GM18867 (cell line): ENCODE data around the gene SPAG6.

ENCODE experiments used
- ATAC-seq: cut with Tn5 transposase; IDR thresholded peaks from one replicate; pipeline ENCODE4 v1.9.1; 2021; ENCODE audit warnings: mild to moderate bottlenecking, moderate library complexity; ENCODE audit not compliant: unreplicated experiment

Gene SPAG6

DNA sequence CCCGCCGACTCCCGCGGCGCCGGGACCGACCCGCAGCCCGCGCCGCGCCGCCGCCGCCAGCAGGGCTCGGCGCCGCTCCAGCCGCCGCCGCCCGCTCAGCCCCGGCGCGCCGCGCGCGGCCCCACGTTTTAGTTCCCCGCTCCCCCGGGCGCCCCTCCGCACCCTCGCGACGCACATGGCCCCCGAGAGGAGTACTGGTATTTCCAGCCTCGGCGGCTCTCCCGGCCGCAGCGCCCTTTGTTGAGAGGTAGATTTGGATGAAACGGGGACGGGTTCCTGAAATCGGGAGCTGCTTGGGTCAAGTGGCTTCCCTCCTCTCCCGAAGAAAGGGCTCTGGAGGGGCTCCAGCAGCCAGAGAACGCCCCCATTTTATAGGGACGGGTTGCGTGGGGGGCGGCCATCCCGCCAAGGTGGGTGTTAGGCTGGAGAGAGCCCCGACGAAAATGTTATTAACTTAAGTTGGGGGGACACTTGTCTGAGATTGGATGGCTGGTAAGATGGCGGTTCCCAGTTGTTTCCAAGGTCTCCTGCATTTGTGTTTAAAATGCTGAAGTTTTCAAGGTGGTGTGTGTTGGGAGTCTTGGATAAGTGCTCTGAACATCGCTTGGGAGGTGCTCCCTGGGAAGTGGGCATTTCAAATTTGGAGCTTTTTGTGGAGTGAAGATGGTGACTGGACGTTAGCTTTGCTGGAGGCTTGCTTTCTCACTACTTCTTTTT, 23.2 kb upstream of the SPAG6 start:
- no peak for ATAC-seq

DNA sequence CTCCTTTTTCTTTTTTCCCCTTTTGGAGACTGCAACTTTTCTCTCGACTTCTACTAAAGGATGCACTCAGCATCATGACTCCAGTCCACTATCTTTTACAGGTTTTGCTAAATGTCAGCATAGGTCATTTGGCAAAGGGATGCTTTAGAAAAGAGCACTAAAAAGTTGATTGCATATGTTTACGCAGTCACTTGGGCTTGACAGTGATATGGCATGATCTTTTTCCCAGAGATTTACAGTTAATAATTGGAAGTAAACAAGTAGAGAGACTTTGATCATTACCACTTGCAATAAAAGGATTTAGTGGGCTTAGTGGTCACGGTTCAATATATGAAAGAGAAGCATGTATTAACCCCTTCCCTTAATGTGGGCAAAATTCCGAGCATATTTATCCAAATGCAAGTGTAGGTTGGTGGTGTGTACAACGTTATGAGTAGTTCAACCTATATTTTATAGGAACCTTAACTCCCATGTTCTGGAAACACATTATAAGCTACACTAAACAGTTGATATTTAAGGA, 22.6 kb upstream of the SPAG6 start:
- ATAC-seq = no peak

DNA sequence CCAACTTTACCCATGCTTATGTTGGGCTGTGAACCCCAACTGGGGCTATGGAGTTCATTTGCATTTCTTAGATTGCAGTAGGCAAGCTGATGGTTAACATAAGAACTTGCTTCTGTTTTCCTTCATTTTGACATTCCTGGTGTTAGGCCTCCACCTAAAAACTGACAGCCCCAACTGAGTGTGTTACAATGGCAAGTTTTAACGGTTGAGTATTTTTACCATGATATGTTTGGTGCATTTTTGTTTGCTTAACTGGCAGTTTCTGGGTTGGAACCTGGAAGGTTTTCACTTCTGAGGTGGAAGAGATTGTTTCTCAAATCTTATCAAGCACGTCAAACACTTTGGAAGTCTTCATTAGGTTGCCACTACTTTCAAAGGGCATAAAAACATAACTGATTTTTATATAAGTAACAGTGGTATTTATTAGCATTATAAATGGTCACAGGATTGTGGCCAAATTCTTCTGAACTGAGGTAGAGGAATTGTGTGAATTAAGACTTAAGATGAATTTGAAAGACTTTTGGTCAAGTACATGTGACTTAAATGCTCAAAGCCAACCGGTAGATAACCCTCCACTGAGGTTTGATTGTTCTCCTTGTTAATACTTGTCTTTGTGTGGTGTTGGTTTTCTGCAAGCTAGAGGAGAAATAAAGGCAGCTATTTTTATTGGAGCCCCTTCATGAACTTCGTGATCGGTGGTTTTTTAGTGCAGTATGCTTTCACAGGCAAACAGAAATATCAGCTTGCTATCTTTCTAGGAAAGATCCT, 21.6 kb upstream of the SPAG6 start:
- no peak for ATAC-seq

DNA sequence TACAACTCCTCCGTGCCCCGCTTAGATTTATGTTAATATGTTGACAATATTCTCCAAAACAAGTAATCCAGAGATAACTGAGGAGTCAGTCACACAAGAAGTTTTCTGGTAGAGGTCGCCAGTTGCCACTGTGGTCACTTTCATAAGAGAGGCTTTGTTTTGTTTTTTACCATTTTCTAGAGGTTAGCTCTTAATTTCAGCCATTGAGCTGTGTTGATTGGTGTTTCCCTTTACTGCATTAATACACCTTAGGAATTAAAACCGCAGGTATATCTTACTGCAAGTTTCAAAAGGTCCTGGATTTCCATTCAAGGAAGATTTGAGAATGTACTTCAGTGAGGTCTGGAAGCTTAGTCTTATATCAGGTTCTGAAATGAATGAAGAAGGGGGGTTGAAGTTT, 20.9 kb upstream of the SPAG6 start:
- no peak for ATAC-seq

DNA sequence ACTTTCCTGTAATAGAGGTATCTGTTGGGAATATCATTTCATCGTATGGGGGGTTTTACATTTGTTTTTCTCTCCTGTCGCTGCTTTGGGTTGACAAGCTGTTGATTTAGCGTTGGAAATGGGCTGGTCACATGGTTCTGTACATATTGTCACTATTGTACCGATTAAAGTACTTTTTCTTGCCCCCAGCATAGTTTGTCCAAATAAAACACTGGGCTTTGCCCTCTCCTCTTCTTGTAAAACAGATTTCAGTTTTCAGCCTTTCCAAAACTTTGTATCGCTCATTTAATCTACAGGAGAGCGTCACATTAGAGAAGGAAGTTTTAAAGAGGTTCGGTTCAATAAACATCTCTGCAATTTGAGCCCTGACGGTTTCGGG, 20.4 kb upstream of the SPAG6 start:
- ATAC-seq = no peak

DNA sequence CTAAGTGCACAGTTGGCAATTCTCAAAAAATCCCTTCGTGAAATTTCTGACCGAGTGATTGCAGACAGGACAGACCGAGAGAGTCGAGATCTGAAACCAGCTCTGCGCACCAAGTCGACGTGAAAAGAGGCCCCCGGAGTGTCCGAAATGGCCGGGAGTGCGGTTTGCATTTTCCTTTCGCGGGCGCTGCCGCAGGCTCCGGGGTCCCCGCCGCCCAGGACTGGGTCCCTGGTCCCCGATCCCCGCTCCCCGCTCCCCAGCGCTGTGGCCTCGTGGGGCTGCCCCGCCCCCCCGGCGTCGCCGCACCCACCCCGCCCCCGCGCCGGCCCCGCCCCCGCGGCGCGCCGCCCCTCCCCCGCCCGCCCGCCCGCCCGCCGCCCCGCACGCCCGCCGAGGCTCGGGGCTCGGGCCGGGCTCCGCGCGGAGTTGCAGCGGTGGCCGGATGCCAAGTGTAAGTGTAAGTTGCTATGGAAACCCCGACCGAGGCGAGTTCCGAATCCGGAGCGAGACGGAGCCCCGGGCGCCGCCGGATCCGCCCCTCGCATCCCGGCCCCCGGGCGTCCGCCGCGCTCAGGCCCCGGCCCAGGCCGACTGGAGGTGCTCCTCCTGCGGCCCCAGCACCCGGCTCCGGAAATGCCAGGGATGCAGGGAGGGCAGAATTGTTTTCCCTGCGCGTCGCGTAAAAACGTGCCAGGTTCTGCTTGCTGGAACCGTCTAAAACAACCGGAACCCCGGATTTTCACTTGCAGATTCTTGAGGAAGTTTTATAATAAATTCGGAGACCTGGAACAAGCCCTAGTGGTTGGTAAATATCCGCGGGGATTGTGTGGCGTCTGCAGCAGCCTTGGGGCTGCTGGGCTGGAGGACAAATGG, 19.8 kb upstream of the SPAG6 start:
- ATAC-seq = peak; percentile 50

DNA sequence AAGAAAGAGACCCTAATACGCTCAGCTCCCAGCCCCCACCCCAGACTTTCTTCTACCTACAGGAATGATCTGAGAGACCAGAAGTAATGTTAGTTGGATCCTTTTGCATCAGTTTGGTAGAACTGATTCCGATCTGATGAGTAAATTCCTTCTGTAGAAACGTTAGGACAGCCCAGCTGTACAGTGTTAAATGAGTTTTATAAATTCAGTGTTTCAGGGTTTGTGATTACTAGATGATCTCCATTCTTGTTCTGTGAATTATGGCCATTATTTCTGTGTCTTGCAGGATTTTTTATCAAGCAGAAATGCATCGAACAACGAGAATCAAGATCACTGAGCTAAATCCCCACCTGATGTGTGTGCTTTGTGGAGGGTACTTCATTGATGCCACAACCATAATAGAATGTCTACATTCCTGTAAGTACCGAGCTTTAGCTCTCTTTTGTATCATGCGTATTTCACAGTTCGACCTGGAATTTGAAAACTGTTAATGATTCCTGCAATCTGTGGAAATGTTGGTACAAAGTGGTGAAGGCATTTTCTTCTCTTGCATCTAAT, 19.1 kb upstream of the SPAG6 start:
- no peak for ATAC-seq

DNA sequence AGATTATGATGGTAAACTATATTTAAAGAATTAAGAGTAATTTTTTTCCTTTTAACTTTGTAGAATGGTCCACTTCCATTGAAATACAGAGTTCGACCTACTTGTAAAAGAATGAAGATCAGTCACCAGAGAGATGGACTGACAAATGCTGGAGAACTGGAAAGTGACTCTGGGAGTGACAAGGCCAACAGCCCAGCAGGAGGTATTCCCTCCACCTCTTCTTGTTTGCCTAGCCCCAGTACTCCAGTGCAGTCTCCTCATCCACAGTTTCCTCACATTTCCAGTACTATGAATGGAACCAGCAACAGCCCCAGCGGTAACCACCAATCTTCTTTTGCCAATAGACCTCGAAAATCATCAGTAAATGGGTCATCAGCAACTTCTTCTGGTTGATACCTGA, 16.1 kb upstream of the SPAG6 start:
- no peak for ATAC-seq

DNA sequence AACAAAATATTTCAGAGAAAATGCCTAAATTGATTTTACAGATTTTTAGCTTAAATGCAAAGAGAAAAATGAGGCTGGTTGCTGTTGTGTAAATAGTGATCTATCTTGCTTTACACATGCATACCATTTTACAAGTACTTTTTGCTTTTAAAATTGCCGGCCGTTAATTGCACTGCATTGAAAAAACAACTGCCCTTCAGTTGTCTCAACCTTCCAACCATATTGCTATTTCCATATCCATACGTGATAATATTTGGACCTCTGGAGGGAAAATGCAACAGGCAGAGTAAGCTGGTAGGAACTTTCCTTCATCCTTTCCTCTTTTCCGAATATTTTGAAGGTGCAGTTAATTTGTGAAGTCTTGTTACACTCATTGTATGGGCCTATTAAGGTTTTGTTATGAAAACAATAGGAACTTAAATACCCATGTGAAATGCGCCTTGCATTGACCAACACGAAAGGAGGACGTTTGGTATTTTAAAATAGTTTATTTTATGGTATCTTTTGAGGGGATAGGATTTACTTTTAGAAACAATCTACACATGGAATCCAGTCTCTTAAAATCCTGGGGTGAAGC, 13.1 kb upstream of the SPAG6 start:
- no peak for ATAC-seq

DNA sequence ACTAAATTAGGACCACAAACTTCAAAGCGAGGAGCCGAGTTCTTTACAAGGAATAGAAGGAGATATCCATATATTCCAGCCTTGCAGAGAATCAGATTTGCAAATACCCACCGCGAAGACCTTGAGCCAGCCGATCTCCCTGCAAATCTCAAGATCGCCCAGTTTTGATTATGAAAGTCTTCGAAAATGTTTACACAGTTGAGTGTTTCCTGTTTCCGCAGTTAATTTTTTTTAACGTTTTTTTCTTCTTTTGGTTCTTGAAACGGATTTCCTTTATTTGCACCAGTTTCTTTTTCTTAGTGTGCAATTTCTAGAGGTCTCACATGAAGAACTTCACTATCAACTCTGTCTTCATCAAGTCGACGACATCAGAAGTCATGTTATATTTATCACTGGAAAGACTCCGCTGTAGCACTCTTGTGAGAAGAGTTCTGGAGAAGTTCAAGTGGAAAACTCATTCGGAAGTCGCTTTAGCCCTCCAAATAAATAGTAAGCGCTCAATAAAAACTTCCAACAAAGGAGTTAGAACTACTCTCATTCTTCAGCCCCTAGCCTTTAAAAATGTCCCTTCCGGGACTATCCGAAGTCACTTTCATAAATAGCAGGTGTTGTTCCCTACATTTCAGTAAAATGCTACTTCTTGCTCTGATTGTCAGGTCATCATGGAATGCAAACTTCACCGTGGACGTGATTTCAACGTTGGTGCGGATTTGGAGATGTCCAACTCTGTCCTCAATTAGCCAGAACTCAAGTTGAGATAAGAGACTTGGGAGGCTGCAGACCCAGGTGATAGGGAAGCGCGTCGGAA, 11.9 kb upstream of the SPAG6 start:
- no peak for ATAC-seq

DNA sequence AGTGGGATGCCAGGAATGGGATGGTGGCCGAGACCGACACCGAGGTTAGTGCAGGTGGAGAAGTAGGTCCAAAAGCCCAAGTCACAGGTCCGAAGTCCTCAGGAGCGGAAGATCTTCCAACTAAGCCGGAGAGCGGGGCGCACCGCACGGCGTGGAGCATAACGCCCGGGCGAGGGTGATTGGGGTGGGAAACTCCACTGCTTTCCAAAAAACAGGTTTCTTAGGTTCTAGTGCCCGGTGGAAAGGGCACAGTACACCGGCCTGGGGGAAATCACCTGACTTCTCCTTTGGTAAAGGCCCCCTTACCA, 11.4 kb upstream of the SPAG6 start:
- ATAC-seq = no peak

DNA sequence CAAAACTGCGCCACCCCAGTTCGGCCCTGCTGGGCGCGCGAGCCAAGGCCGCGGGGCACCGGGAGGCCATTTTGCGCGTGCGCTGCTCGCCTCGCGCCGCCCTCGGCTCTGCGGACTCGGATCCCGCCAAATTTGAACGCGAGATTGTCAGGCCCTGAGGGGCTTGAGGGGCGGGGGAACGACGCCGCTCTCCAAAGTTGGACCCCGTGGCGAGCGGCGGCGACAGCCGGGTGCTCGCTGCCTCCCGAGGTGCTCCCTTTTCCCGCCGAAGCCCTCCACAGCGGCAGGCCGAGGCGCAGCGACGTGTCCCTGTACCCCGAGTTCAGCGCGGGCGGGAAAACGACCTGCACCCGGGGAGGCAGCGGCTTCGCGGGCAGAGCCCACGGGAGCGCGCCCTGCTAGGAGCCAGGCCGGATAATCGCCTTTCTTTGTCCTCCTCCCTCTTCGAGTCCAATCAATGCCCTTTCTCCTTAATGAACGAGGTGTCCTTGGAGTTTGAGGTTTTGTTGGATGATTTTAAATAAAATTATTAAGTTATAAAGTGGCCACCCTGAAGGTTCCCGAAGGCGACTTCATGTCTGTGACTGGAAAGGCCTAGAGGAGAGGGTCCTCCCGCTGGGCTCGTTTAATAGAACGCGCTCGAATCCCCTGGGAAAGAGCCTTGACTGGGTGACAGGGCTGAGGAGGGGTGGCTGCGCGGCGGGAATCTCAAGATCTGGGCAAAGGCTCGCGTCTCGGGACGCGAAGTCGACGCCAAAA, 10.7 kb upstream of the SPAG6 start:
- no peak for ATAC-seq

DNA sequence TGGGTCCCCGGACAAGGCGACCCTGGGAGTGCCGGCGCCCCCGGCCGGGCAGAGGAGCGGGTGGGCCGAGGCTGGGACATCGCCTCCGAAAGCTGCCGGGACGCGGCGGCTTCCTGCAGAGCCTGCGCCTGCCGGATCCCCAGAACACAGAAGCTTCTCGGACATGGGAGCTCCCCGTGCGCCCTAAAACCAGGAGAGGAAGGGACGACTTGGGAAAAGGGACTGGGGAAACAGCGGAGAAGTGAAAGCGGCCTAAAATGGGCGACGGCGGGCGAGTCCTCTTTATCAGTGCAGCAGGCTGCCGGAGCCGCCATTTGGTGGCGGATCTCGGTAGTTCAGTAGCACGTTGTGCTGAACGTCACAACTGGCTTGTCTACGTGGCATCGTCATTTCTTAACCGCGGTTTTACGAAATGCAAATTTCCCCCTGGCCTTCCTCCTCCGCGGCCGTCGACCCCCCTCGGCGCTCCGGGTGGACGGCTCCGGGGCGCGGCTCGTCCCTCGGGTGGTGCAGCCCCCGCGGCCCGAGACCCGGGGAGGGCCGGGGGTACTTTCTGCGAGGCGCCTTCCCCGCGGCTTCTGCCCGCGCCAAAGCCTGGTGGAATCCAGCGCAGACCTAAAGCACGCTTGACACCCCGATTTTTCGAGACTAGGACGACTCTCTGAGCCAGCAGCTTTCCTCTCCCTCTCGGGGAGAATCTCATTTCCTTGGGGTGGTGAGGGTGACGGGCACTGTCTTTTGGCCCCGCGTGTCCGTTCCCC, 9.9 kb upstream of the SPAG6 start:
- peak; percentile 41 for ATAC-seq

DNA sequence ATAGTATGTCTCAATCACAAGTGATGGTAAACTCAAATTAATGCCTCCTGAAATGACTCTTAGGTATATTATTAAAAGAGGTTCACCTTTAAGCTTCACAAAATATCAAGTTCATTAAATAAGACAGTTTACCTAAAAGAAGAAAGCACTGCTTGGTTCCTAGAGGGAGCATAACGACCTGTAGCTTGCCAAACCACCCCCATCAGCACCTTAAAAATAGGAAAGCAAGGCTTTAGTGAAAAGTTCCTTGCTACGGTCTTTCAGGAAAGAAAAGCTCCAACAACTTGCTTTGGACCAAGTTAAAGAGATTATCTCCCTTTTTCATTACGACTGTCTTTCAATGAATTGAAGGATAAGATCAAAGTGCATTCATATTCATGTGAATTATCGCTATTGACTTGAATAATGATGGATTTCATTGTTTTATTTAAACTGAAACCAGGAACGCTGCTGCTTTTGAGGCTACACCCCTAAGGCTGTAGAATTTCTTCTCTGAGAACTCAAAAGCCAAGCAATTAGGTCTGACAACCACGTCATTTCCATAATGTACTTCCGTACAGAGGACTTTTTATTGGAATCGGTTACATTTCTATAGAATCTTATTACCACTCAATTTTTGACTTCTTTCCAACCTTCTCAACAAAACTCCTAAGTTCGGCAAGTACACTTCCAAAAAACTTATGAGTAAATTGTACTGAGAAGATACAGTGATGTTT, 7.0 kb upstream of the SPAG6 start:
- ATAC-seq = no peak

DNA sequence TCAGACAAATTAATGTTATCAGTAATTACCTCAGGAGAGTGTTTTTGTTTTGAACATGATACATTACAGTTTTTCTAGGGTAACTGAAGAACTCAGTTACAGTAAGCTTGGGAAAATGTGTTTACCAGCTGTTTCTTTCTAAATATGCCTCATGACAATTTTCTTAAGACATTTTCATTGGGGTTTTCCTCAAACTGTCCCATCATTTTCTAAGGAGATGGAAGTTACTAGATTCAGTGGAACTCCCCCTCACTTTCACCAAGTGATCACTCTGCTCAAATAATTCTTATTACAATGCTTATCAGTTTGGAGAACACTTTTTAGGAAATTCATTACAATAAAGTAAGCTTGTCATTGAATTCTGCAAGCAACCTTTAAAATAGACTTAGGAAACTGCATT, 6.4 kb upstream of the SPAG6 start:
- ATAC-seq = no peak

DNA sequence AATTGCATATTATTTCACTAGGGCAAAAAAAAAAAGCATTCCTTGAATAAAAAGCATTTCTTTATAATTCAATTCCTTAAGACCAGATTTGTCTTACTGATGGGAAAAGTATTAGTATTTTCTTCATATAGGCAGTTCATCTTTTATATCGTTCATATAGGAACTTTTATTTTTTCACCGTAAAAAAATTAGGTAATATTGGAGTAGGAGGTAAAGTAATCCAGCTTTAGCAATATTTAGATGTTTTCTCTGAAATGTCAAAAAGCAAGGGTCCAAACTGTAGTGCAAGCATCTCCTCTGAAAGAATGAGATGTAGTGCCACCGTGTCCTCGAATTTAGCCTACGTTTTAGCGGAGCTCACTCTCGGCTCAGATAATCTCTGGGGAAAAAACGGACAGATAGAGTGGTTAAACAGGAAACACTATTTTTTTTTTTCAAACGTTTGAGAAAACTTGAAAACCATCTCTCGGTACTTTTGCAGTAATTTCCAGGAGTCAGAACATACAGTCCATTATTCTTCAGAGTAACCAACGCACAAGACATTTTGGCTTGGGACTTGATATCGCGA, 5.5 kb upstream of the SPAG6 start:
- ATAC-seq = no peak

DNA sequence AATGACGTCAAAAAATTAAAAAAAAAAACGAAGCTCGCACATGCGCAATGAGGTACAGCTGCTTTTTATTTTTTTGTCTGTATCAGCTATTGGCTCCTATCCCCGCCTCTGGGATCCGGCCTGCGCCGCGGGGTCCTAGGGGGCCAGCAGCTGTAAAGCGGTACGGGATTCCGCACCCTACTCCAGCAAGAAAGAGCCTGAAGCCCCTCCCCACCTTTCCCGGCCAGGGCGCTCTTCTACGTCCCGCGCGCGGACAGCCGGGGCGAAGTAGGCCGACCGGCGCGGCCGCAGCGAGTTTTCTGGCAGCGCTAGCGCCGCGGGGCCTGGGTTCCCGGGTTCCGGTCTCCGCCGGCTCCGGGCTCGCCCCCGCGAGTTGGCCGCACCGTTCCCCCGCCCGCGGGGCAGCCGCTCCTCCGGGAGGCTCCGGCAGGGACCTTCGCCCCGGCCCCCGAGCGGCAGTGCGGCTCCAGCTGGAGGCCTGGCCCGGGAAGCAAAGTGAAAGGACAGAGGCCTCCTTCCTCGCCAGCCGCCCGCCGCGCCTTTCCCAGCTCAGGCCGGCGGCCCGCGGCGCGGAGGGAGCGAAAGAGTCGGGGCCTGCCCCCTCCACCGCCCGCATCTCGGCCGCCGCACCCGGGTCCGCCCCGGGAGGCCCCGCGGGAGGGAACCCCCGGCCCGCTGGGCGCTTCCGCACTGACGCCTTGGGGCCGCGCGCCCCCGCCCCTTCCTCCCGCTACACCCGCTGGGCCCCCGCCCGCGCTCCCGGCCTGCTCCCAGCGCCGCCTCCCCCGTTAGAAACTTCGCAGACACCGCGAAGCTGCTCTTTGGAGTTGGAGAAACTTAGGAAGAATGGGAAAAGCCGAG, 4.7 kb upstream of the SPAG6 start:
- peak; percentile 51 for ATAC-seq
